Progenitor cell of endocrine pancreas (in vitro differentiated cells): ENCODE results near the gene WASF2. TPM values are rescaled to one million over a fixed set of nuclear protein-coding genes. Genes with fewer than 3 reads are reported as not detected.
"Not testable (repeated sequence)": the region's sequence is repeated elsewhere in the genome, so short reads cannot be mapped to it uniquely, and the experiment has no call there.

Experiments
- DNase-seq: peaks from one replicate; pipeline ENCODE4 v3.0.0; 2021; ENCODE audit warnings: low spot score; ENCODE audit not compliant: unreplicated experiment
- H3K27ac Mint-ChIP-seq: 2 replicates; pipeline ENCODE4 v1.8.0; 2021; ENCODE audit warnings: mild to moderate bottlenecking, moderate library complexity, mixed read lengths
- H3K27me3 Mint-ChIP-seq: 2 replicates; pipeline ENCODE4 v1.8.0; 2021; ENCODE audit warnings: mixed read lengths
- H3K36me3 Mint-ChIP-seq: 2 replicates; pipeline ENCODE4 v1.8.0; 2022; ENCODE audit warnings: mixed read lengths; ENCODE audit not compliant: insufficient read depth
- H3K4me1 Mint-ChIP-seq: 2 replicates; pipeline ENCODE4 v1.8.0; 2021; ENCODE audit warnings: low read depth, mixed read lengths
- H3K4me3 Mint-ChIP-seq: 2 replicates; pipeline ENCODE4 v1.8.0; 2021; ENCODE audit warnings: low read depth, mild to moderate bottlenecking, moderate library complexity, mixed read lengths
- H3K9me3 Mint-ChIP-seq: 2 replicates; pipeline ENCODE4 v1.8.0; 2021; ENCODE audit warnings: low read depth, mixed read lengths
- CTCF ChIP-seq: fragments of 200-600 bp; sonication (generic); IDR thresholded peaks from one replicate; pipeline ENCODE4 v1.5.0; 2021; ENCODE audit warnings: antibody characterized with exemption, mild to moderate bottlenecking; ENCODE audit not compliant: unreplicated experiment
- total RNA-seq: library from RNA; stranded (reverse); gene quantifications from 2 replicates; pipeline ENCODE4 v1.2.1, GENCODE V29; 2021

The WASF2 gene
- total RNA-seq, 1 donor from 2014 or later = 76.9 TPM

DNA sequence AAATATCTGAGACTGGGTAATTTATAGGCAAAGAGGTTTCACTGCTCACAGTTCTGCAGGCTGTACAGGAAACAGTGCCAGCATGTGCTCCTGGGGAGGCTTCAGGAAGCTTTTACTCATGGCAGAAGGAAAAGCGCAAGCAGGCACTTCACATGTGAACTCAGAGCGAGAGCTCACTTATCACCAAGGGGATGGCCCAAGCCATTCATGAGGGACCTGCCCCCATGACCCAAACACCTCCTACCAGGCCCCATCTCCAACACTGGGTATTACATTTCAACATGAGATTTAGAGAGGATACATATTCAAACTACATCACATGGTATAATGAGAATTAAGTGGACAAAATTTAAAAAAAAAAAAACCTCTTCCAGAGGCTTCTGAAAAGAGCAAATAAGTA is 13.7 kb downstream of the WASF2 start:
- TF ChIP-seq CTCF = no peak
- DNase-seq = no peak
- H3K4me1 Mint-ChIP-seq = no peaks in the 10 kb centered on the region
- H3K27ac Mint-ChIP-seq = no peak overlapping the region
- no peak overlapping the region for H3K4me3 Mint-ChIP-seq
- no peaks in the 10 kb centered on the region for H3K9me3 Mint-ChIP-seq
- H3K36me3 Mint-ChIP-seq = peaks cover 3% of the 10 kb centered on the region
- H3K27me3 Mint-ChIP-seq = no peaks in the 10 kb centered on the region

DNA sequence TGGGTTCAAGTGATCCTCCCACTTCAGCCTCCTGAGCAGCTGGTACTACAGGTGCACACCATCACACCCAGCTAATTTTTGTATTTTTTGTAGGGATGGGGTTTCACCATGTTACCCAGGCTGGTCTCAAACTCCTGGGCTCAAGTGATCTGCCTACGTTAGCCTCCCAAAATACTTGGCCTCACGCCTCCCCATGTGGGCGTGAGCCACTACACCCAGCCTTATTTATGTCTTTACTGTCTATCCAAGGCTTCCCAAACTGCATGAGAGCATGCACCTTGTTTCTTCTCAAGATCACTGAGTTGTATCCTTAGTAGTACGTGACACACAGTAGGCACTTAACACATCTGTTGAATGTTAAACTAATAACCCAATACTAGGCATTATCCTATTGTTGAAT is 14.2 kb downstream of the WASF2 start:
- no peak for TF ChIP-seq CTCF
- Mint-ChIP-seq H3K4me3 (no peak overlapping the region), H3K36me3 (peaks cover 5% of the 10 kb centered on the region), H3K27ac (no peak overlapping the region), H3K4me1 (no peaks in the 10 kb centered on the region), H3K9me3 (no peaks in the 10 kb centered on the region), H3K27me3 (no peaks in the 10 kb centered on the region)
- no peak for DNase-seq

GRCh38 chr1:27473755-27474154 is 16.2 kb downstream of the WASF2 start:
- H3K9me3 Mint-ChIP-seq = no peaks in the 10 kb centered on the region
- no peak for DNase-seq
- H3K4me1 Mint-ChIP-seq = peaks cover 13% of the 10 kb centered on the region
- H3K27me3 Mint-ChIP-seq = no peaks in the 10 kb centered on the region
- H3K36me3 Mint-ChIP-seq = peaks cover 13% of the 10 kb centered on the region
- no peak for TF ChIP-seq CTCF
- H3K4me3 Mint-ChIP-seq = no peak overlapping the region
- H3K27ac Mint-ChIP-seq = no peak overlapping the region

DNA sequence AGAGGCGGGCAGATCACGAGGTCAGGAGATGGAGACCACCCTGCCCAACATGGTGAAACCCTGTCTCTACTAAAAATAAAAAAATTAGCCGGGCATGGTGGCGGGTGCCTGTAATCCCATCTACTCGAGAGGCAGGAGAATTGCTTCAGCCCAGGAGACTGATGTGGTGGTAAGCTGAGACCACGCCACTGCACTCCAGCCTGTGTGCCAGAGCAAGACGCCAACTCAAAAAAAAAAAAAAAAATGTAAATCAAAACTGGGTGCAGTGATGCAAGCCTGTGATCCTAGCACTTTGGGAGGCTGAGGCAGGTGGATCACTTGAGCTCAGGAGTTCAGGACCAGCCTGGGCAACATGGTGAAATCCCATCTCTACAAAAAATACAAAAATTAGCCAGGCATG is 17.9 kb downstream of the WASF2 start:
- DNase-seq, H3K4me3 Mint-ChIP-seq, H3K27ac Mint-ChIP-seq, H3K27me3 Mint-ChIP-seq, H3K9me3 Mint-ChIP-seq: not testable (repeated sequence)
- Mint-ChIP-seq H3K36me3 (peaks cover 12% of the 10 kb centered on the region), H3K4me1 (peaks cover 13% of the 10 kb centered on the region)

GRCh38 chr1:27471477-27471876 is 18.5 kb downstream of the WASF2 start:
- H3K27me3 Mint-ChIP-seq = no peaks in the 10 kb centered on the region
- H3K9me3 Mint-ChIP-seq = no peaks in the 10 kb centered on the region
- peaks cover 12% of the 10 kb centered on the region for H3K36me3 Mint-ChIP-seq
- no peak for TF ChIP-seq CTCF
- no peak overlapping the region for H3K27ac Mint-ChIP-seq
- no peak for DNase-seq
- peaks cover 13% of the 10 kb centered on the region for H3K4me1 Mint-ChIP-seq
- no peak overlapping the region for H3K4me3 Mint-ChIP-seq

DNA sequence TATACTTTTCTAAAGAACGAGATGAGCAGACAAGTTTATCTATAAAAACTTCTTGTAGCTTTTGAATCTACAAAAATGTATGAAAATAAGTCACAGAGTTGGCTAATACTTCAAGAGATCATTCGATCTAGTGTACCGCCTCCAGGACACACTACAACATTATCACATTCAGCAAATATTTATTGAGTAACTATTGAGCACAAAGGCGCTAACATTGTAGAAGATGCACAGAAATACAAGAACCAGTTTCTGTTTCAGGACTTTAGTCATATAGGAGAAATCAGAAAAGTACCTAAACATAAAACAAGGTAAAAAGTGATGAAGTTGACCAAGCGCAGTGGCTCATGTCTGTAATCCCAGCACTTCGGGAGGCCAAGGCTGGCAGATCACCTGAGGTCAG is 20.6 kb downstream of the WASF2 start:
- Mint-ChIP-seq H3K4me3 (no peak overlapping the region), H3K27me3 (no peaks in the 10 kb centered on the region), H3K27ac (no peak overlapping the region), H3K9me3 (no peaks in the 10 kb centered on the region), H3K4me1 (peaks cover 14% of the 10 kb centered on the region), H3K36me3 (peaks cover 18% of the 10 kb centered on the region)
- no peak for TF ChIP-seq CTCF
- no peak for DNase-seq

DNA sequence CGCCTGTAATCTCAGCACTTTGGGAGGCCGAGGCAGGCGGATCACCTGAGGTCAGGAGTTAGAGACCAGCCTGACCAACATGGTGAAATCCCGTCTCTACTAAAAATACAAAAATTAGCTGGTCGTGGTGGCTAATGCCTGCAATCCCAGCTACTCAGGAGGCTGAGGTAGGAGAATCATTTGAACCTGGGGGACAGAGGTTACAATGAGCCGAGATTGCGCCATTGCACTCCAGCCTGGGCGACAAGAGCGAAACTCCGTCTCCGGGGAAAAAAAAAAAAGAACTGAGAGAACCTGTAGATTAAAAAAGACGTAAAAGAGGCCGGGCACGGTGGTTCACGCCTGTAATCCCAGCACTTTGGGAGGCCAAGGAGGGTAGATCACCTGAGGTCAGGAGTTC is 21.6 kb downstream of the WASF2 start:
- not testable (repeated sequence) for H3K9me3 Mint-ChIP-seq

More for the DNA sequence above, 21.6 kb downstream of the WASF2 start:
- not testable (repeated sequence) for H3K4me3 Mint-ChIP-seq, DNase-seq, H3K27ac Mint-ChIP-seq, H3K27me3 Mint-ChIP-seq
- Mint-ChIP-seq H3K4me1 (peaks cover 14% of the 10 kb centered on the region), H3K36me3 (peaks cover 18% of the 10 kb centered on the region)
